Stomach (tissue), 4 donors: ENCODE measurements around the gene DLEC1.

ENCODE experiments used
- EP300 ChIP-seq: sonication (generic); formaldehyde crosslinking; IDR thresholded peaks from one replicate; pipeline ENCODE4 v1.6.1; 2017; ENCODE audit warnings: antibody characterized with exemption
- POLR2AphosphoS5 ChIP-seq, 3 donors: sonication (generic); formaldehyde crosslinking; IDR thresholded peaks; one replicate each; pipeline ENCODE4 v1.6.1; 2016; ENCODE audit warnings: antibody characterized with exemption in 3 of 3

DNA sequence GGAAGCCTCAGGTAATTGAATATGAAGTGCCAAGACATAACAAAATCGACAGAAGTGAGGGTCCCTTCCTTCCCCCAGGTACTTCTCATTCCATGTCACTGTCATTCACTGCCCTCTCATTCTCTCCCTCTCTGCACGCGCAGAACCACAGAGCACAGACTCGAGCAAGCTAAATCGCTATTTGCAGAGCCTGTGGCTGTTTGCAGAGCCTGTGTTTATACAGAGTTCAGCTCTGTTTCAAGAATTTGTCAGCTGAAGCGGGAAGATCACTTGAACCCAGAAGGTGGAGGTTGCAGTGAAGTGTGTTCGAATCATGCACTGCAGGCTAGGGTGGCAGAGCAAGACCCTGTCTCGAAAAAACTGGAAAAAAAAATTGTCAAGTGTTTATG, 45.9 kb upstream of the DLEC1 start:
- TF ChIP-seq EP300 = no peak
- TF ChIP-seq POLR2AphosphoS5 (IDR thresholded peaks at IDR 0.05) = no peak
